ENCODE data around the gene KCNK5.

Gene KCNK5

DNA sequence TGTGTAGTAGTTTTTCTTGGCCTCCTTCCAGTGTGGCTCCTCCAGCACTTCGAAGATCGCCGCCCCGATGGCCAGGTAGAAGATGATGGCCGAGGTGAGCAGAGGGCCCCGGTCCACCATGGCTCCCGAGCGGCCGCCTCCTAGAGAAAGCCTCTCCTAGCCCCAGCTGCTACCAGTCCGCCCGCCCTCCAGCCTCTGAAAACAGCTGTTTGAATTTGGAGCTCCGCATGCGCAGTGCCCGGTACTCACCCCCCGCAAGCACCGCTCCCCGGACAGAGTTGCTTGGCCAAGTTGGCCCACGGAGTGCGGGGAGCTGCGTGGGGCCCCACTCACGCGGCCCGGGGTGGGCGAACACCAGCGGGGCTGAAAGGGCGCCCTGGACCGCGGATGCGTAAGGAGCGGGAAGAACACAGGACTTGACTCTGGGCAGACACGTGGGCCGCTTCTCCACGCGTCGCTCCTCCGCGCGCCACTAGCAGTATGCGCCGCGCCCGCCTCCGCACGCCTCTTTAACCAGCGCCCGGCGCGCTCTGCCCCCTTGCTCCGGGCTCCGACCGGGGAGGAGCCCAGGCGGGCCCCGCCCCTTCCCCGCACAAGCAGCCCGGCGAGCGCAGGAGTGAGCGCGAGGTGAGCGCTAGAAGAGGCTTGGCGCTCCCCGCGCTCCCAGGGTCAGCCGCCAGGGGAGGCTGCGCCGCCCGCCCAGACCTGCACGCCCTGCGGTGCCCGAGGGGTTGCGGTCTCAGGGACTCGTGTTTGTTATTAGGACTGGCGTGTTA is at the start of gene KCNK5 (continued):
- no peak for TF ChIP-seq ZNF354C (tag by site-specific recombination; IDR thresholded peaks at IDR 0.05; ENCODE audit: borderline replicate concordance, low read depth)
- TF ChIP-seq ZNF221 (tag by site-specific recombination; IDR thresholded peaks at IDR 0.05; ENCODE audit: borderline replicate concordance): no peak
- peak; percentile 58; the same call in 1 of the 2 replicates for TF ChIP-seq KLF1 (tag by site-specific recombination; IDR thresholded peaks at IDR 0.05)
- TF ChIP-seq ZNF776 (tag by site-specific recombination; IDR thresholded peaks at IDR 0.05; ENCODE audit: borderline replicate concordance): no peak
- TF ChIP-seq RBAK (tag by site-specific recombination; IDR thresholded peaks at IDR 0.05): no peak
- TF ChIP-seq ZFP41 (tag by site-specific recombination; IDR thresholded peaks at IDR 0.05; ENCODE audit: borderline replicate concordance): no peak
- TF ChIP-seq, protein P1, sequence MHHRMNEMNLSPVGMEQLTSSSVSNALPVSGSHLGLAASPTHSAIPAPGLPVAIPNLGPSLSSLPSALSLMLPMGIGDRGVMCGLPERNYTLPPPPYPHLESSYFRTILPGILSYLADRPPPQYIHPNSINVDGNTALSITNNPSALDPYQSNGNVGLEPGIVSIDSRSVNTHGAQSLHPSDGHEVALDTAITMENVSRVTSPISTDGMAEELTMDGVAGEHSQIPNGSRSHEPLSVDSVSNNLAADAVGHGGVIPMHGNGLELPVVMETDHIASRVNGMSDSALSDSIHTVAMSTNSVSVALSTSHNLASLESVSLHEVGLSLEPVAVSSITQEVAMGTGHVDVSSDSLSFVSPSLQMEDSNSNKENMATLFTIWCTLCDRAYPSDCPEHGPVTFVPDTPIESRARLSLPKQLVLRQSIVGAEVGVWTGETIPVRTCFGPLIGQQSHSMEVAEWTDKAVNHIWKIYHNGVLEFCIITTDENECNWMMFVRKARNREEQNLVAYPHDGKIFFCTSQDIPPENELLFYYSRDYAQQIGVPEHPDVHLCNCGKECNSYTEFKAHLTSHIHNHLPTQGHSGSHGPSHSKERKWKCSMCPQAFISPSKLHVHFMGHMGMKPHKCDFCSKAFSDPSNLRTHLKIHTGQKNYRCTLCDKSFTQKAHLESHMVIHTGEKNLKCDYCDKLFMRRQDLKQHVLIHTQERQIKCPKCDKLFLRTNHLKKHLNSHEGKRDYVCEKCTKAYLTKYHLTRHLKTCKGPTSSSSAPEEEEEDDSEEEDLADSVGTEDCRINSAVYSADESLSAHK (tag by site-specific recombination; IDR thresholded peaks at IDR 0.05): 0 out of 2 replicates have a peak, but pooled peaks have one; percentile 18
- TF ChIP-seq ZBTB7A (tag by site-specific recombination; IDR thresholded peaks at IDR 0.05; ENCODE audit: low read depth): peak; percentile 52; the same call in 1 of the 2 replicates
- TF ChIP-seq ZNF114 (tag by site-specific recombination; IDR thresholded peaks at IDR 0.05): no peak
- TF ChIP-seq, protein P2, sequence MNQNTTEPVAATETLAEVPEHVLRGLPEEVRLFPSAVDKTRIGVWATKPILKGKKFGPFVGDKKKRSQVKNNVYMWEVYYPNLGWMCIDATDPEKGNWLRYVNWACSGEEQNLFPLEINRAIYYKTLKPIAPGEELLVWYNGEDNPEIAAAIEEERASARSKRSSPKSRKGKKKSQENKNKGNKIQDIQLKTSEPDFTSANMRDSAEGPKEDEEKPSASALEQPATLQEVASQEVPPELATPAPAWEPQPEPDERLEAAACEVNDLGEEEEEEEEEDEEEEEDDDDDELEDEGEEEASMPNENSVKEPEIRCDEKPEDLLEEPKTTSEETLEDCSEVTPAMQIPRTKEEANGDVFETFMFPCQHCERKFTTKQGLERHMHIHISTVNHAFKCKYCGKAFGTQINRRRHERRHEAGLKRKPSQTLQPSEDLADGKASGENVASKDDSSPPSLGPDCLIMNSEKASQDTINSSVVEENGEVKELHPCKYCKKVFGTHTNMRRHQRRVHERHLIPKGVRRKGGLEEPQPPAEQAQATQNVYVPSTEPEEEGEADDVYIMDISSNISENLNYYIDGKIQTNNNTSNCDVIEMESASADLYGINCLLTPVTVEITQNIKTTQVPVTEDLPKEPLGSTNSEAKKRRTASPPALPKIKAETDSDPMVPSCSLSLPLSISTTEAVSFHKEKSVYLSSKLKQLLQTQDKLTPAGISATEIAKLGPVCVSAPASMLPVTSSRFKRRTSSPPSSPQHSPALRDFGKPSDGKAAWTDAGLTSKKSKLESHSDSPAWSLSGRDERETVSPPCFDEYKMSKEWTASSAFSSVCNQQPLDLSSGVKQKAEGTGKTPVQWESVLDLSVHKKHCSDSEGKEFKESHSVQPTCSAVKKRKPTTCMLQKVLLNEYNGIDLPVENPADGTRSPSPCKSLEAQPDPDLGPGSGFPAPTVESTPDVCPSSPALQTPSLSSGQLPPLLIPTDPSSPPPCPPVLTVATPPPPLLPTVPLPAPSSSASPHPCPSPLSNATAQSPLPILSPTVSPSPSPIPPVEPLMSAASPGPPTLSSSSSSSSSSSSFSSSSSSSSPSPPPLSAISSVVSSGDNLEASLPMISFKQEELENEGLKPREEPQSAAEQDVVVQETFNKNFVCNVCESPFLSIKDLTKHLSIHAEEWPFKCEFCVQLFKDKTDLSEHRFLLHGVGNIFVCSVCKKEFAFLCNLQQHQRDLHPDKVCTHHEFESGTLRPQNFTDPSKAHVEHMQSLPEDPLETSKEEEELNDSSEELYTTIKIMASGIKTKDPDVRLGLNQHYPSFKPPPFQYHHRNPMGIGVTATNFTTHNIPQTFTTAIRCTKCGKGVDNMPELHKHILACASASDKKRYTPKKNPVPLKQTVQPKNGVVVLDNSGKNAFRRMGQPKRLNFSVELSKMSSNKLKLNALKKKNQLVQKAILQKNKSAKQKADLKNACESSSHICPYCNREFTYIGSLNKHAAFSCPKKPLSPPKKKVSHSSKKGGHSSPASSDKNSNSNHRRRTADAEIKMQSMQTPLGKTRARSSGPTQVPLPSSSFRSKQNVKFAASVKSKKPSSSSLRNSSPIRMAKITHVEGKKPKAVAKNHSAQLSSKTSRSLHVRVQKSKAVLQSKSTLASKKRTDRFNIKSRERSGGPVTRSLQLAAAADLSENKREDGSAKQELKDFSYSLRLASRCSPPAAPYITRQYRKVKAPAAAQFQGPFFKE (tag by site-specific recombination; IDR thresholded peaks at IDR 0.05; ENCODE audit: borderline replicate concordance): no peak
- TF ChIP-seq ZNF214 (tag by site-specific recombination; IDR thresholded peaks at IDR 0.05; ENCODE audit: borderline replicate concordance): no peak
- peak; percentile 50 for TF ChIP-seq KLF10 (tag by site-specific recombination; IDR thresholded peaks at IDR 0.05)
- TF ChIP-seq, protein P3, sequence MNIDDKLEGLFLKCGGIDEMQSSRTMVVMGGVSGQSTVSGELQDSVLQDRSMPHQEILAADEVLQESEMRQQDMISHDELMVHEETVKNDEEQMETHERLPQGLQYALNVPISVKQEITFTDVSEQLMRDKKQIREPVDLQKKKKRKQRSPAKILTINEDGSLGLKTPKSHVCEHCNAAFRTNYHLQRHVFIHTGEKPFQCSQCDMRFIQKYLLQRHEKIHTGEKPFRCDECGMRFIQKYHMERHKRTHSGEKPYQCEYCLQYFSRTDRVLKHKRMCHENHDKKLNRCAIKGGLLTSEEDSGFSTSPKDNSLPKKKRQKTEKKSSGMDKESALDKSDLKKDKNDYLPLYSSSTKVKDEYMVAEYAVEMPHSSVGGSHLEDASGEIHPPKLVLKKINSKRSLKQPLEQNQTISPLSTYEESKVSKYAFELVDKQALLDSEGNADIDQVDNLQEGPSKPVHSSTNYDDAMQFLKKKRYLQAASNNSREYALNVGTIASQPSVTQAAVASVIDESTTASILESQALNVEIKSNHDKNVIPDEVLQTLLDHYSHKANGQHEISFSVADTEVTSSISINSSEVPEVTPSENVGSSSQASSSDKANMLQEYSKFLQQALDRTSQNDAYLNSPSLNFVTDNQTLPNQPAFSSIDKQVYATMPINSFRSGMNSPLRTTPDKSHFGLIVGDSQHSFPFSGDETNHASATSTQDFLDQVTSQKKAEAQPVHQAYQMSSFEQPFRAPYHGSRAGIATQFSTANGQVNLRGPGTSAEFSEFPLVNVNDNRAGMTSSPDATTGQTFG (tag by site-specific recombination; IDR thresholded peaks at IDR 0.05; ENCODE audit: borderline replicate concordance): no peak
- peak; percentile 93; the same call in 1 of the 2 replicates for TF ChIP-seq ZNF391 (tag by site-specific recombination; IDR thresholded peaks at IDR 0.05; ENCODE audit: borderline replicate concordance, low read depth)
- peak; percentile 63; the same call in 1 of the 2 replicates for TF ChIP-seq ZNF777 (tag by site-specific recombination; IDR thresholded peaks at IDR 0.05; ENCODE audit: borderline replicate concordance)
- TF ChIP-seq ZNF585B (tag by site-specific recombination; IDR thresholded peaks at IDR 0.05): no peak
- TF ChIP-seq GLIS1 (tag by site-specific recombination; IDR thresholded peaks at IDR 0.05): peak; percentile 96
- TF ChIP-seq, protein P4, sequence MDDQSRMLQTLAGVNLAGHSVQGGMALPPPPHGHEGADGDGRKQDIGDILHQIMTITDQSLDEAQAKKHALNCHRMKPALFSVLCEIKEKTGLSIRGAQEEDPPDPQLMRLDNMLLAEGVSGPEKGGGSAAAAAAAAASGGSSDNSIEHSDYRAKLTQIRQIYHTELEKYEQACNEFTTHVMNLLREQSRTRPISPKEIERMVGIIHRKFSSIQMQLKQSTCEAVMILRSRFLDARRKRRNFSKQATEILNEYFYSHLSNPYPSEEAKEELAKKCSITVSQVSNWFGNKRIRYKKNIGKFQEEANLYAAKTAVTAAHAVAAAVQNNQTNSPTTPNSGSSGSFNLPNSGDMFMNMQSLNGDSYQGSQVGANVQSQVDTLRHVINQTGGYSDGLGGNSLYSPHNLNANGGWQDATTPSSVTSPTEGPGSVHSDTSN (CRISPR knock-in tag; IDR thresholded peaks at IDR 0.05): no peak
- TF ChIP-seq ZNF324 (tag by site-specific recombination; IDR thresholded peaks at IDR 0.05): no peak; the same call in 1 of the 2 replicates
- TF ChIP-seq OSR2 (tag by site-specific recombination; IDR thresholded peaks at IDR 0.05): no peak
- TF ChIP-seq, protein P5, sequence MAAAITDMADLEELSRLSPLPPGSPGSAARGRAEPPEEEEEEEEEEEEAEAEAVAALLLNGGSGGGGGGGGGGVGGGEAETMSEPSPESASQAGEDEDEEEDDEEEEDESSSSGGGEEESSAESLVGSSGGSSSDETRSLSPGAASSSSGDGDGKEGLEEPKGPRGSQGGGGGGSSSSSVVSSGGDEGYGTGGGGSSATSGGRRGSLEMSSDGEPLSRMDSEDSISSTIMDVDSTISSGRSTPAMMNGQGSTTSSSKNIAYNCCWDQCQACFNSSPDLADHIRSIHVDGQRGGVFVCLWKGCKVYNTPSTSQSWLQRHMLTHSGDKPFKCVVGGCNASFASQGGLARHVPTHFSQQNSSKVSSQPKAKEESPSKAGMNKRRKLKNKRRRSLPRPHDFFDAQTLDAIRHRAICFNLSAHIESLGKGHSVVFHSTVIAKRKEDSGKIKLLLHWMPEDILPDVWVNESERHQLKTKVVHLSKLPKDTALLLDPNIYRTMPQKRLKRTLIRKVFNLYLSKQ (tag by site-specific recombination; IDR thresholded peaks at IDR 0.05; ENCODE audit: borderline replicate concordance): no peak
- no peak for TF ChIP-seq ZNF157 (tag by site-specific recombination; IDR thresholded peaks at IDR 0.05)
- TF ChIP-seq, protein P6, sequence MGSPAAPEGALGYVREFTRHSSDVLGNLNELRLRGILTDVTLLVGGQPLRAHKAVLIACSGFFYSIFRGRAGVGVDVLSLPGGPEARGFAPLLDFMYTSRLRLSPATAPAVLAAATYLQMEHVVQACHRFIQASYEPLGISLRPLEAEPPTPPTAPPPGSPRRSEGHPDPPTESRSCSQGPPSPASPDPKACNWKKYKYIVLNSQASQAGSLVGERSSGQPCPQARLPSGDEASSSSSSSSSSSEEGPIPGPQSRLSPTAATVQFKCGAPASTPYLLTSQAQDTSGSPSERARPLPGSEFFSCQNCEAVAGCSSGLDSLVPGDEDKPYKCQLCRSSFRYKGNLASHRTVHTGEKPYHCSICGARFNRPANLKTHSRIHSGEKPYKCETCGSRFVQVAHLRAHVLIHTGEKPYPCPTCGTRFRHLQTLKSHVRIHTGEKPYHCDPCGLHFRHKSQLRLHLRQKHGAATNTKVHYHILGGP (tag by site-specific recombination; IDR thresholded peaks at IDR 0.05): no peak

Data from HEK293 (cell line).